Astrocyte of the spinal cord (primary cell): ENCODE measurements around the gene NUMB.

Source experiments
- DNase-seq: peaks from one replicate; pipeline ENCODE4 v3.0.0; 2011; ENCODE audit warnings: low read depth, low spot score
- H3K4me3 ChIP-seq: 2 replicates; pipeline ENCODE4 v1.5.1; 2011; ENCODE audit warnings: low read depth, mild to moderate bottlenecking, low read length, moderate library complexity
- in situ Hi-C: cut with HindIII; loops from 2 replicates; pipeline ENCODE4 v1.10.0; 2017; ENCODE audit warnings: low sequenced_read_pairs
- TF ChIP-seq, protein P1 (sequence below): IDR thresholded peaks from 2 replicates; pipeline ENCODE4 v1.5.1; 2012; ENCODE audit warnings: low read depth, mild to moderate bottlenecking, low read length, inconsistent platforms

NUMB gene

DNA sequence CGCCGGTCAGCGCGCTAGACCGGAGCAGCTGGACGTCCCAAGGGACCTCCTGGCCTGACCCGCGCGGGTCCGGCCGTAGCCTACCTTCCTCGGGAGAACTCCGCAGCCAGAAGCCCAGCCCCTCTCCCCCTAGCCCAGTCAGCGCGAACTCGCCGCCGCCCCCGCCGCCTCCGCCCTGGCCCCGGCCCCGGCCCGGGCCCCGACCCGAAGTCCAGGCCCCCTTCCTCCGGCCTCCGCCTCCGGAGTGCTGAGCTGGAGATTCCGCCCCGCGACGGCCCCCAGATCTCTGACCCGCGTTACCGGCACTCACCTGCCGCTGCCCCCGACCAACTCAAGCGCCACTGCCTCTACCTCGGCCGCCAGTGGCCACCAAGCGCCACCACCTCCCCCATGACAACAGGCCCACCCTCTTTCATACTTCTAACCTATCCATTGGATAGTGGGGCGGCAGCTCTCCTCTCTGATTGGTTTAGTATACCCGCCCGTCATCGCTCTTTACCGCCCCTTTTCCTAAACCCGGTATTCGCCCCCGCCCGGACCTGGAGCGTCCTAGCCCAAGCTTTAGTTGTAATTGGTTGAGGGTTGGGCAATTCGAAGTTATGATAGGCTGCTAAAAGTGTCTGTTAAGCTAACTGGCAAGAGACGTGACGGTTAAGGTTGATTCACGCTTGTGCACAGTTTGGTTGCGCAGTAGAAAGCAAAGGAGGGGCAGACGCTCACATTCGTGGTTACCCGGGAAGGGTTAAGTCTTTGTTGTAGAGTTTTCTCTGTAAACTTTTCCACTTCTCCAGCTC, at the start of gene NUMB:
Gene NUMB (minus strand): TSS at position 364 of the 794 bp plus-strand sequence. CDS start 102,795 bp downstream, outside the sequence.
- DNase-seq, result peak; percentile 100
- TF ChIP-seq, protein P1, sequence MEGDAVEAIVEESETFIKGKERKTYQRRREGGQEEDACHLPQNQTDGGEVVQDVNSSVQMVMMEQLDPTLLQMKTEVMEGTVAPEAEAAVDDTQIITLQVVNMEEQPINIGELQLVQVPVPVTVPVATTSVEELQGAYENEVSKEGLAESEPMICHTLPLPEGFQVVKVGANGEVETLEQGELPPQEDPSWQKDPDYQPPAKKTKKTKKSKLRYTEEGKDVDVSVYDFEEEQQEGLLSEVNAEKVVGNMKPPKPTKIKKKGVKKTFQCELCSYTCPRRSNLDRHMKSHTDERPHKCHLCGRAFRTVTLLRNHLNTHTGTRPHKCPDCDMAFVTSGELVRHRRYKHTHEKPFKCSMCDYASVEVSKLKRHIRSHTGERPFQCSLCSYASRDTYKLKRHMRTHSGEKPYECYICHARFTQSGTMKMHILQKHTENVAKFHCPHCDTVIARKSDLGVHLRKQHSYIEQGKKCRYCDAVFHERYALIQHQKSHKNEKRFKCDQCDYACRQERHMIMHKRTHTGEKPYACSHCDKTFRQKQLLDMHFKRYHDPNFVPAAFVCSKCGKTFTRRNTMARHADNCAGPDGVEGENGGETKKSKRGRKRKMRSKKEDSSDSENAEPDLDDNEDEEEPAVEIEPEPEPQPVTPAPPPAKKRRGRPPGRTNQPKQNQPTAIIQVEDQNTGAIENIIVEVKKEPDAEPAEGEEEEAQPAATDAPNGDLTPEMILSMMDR, result no peak
- in situ Hi-C loops, result loop anchor here (25.0 kb wide), 1 partner anchor 171 kb away; no protein-coding TSS in a partner anchor
- peak within 1 kb of the TSS; percentile 98 for H3K4me3 ChIP-seq

DNA sequence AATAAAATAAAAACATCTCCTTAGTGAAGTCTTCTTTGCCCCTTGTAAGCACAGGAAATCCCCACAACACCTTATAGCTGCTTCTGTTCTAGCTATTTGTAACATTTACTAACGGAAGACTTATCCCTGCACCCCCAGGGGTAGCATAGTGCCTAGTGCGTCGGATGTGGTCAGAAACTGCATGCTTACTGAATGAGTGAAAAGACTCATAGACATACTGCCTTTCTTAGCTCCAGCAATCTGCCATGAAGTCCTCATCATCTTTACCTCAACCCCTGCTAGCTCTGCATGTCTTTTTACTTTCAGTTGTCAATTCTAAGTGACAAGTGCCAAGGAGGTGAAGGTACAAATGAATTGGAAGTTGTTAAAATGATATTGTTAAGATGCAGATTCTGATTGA, 45.3 kb upstream of the NUMB start:
- DNase-seq, result peak; percentile 70
- no peak overlapping the region for H3K4me3 ChIP-seq
- TF ChIP-seq, protein P1, result no peak
- in situ Hi-C loops, result no loop called here

DNA sequence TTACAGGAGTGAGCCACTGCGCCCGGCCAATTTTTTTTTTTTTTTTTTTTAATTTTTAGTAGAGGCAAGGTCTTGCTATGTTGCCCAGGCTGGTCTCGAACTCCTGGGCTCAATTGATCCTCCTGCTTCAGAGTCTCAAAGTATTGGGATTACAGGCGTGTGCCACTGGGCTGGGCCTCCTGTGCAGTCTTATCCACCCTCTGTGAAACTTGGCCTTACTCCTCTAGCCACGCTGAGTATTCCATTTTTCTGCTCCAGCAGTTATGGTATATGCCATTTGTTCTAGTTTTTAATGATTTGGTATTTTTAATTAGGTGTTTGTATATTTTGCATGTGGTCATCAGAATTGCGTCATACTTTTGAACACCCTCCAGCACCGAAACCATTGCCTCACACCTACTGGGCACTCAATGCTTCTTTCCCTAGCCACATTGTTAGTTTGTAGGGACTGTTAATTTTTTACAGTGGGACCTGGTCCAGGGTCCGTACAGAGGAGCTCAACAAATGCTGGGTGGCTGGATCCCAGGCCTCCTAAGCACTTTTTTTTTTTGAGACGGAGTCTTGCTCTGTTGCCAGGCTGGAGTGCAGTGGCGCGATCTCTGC, 43.8 kb upstream of the NUMB start:
- in situ Hi-C loops, result no loop called here
- H3K4me3 ChIP-seq, result no peak overlapping the region
- no peak for DNase-seq
- TF ChIP-seq, protein P1, result no peak

DNA sequence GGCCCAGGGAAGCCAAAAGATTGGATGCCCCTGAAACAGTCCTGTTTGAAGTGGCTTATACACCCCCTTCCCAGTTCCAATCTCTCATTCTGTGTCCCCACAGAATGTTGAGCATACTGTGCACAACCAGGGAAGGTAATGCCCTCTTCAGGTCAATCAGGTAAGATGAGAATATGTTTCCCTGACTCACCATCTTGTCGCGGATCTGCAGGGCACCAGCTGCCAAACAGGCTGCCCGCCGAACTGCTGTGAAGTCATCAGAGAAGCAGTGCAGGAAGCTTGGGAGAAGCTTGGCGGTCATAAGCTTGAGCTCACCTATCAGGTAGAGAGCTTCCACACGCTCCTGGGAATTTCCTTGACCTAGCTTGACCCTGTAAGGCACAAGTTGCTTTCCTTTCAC, 42.0 kb upstream of the NUMB start:
- DNase-seq, result no peak
- TF ChIP-seq, protein P1, result no peak
- no peak overlapping the region for H3K4me3 ChIP-seq
- in situ Hi-C loops, result no loop called here

DNA sequence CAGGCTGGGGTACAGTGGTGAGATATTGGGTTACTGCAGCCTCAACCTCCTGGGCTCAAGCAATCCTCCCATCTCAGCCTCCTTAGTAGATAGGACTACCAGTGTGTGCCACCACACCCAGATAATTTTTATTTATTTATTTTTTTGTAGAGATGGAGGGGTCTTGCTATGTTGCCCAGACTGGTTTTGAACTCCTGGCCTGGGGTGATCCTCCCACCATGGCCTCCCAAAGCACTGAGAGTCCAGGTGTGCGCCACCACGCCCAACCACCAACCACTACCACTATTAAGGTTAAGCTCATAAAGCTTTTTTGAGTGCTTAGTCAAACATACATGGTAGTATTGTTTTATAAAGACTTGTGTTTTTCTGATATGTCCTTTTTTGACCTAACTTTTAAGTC, 36.2 kb upstream of the NUMB start:
- no peak for DNase-seq
- TF ChIP-seq, protein P1, result no peak
- H3K4me3 ChIP-seq, result no peak overlapping the region
- in situ Hi-C loops, result no loop called here

DNA sequence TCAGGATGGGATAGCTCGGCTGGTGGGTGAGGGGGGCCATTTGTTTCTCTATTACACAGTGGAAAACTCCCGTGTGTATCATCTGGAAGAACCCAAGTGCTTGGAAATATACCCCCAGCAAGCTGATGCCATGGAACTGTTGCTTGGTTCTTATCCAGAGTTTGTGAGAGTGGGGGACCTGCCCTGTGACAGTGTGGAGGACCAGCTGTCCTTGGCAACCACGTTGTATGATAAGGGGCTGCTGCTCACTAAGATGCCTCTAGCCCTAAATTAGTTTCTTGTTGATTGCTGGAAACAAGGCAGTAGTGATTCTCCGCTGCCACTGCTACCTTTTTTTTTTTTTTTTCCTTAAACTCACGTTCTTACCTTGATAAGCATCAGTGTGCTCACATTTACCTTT, 34.3 kb upstream of the NUMB start:
- TF ChIP-seq, protein P1, result no peak
- in situ Hi-C loops, result no loop called here
- DNase-seq, result no peak
- no peak overlapping the region for H3K4me3 ChIP-seq
